Activated CD4-positive, alpha-beta memory T cell treated with anti-CD3 and anti-CD28 coated beads, Interleukin-2, amount 10 ng/mL, durations not matched to agents 7 days and 5 days (primary cell): ENCODE measurements around the gene IBA57. TPM values are rescaled to one million over a fixed set of nuclear protein-coding genes. Genes with fewer than 3 reads are reported as not detected.

Experiments used
- CTCF ChIA-PET: fragments of 350-600 bp; sonication (Branson Sonifier 250); formaldehyde crosslinking; loops from one replicate; lab custom pipeline; 2021; ENCODE audit warnings: antibody characterized with exemption, inconsistent platforms; lab: Charles Lee
- POLR2A ChIA-PET: fragments of 350-600 bp; sonication (Branson Sonifier 250); formaldehyde crosslinking; loops from one replicate; lab custom pipeline; 2021; ENCODE audit warnings: antibody characterized with exemption; lab: Charles Lee
- DNase-seq: peaks from one replicate; pipeline ENCODE4 v3.0.0-alpha.2; 2020
- H3K27ac Mint-ChIP-seq: one replicate; pipeline ENCODE4 v1.8.0; 2021; ENCODE audit warnings: mild to moderate bottlenecking, mixed read lengths
- H3K27me3 Mint-ChIP-seq: one replicate; pipeline ENCODE4 v1.8.0; 2021; ENCODE audit warnings: mixed read lengths
- H3K36me3 Mint-ChIP-seq: one replicate; pipeline ENCODE4 v1.8.0; 2021; ENCODE audit warnings: low read depth, mixed read lengths
- H3K4me1 Mint-ChIP-seq: one replicate; pipeline ENCODE4 v1.8.0; 2021; ENCODE audit warnings: mixed read lengths
- H3K4me3 Mint-ChIP-seq: one replicate; pipeline ENCODE4 v1.8.0; 2021; ENCODE audit warnings: mild to moderate bottlenecking, mixed read lengths
- H3K9me3 Mint-ChIP-seq: one replicate; pipeline ENCODE4 v1.8.0; 2021; ENCODE audit warnings: mixed read lengths
- total RNA-seq, 2 experiments: library from RNA; stranded (reverse); gene quantifications; one replicate each; pipeline ENCODE4 v1.2.3, GENCODE V29; 2021

Gene IBA57
- total RNA-seq, 2 experiments from 2014 or later = 4.5 to 5.2 TPM

DNA sequence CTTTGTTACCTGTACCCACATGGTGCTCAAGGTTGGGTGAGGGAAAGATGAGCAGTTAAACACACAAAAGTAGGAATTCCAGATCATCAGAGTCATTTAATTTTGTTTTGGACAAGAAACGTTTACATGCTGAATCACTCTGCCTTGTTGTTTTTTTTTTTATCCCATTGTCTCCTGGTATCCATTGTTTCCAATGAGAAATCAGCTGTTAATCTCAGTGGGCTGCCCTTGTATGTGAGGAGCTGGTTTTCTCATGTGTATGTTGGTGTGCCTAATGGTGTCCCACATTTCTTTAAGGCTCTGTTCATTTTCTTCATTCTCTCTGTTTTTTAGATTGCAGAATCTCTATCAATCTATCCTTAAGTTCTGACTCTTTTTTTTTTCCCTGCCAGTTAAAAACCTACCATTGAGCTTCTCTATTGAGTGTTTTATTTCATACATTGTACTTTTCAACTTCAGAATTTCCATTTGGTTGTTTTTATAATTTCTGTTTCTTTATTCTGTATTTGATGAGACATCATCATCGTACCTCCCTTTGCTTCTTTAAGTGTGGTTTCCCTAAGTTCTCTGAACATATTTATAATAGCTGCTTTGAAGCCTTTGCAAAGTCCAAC is 33.5 kb downstream of the IBA57 start:
- Mint-ChIP-seq H3K4me3 (no peak overlapping the region), H3K9me3 (peaks cover 17% of the 10 kb centered on the region), H3K36me3 (peaks cover 8% of the 10 kb centered on the region), H3K4me1 (no peaks in the 10 kb centered on the region), H3K27ac (no peak overlapping the region), H3K27me3 (no peaks in the 10 kb centered on the region)
- no peak for DNase-seq
- POLR2A ChIA-PET = no interaction called here
- CTCF ChIA-PET = interaction anchor here (1.7 kb wide), 1 partner anchor 10 kb away, joined by 6 read pairs; no protein-coding TSS in a partner anchor

DNA sequence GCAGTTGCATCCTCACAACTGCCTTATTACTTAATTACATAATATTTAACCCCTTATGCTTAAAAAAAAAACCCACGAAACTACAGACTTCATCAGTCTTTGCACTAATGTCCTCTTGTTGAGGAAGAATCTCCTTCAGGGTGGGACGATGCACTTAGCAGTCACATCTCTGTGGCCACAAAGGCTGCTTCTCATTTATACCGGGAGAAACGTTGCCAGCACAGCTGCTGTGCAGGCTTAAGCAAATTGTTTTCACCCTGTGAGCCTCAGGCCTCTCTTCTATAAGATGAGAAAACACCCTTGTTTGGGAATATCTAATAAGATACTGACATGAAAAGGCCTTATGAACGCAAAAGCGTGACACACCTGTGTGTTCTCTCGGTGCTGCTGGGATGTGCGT is 39.4 kb downstream of the IBA57 start:
- POLR2A ChIA-PET = no interaction called here
- no peak overlapping the region for H3K27ac Mint-ChIP-seq
- CTCF ChIA-PET = interaction anchor here (0.8 kb wide), 1 partner anchor 9 kb away, joined by 3 read pairs; no protein-coding TSS in a partner anchor

DNA sequence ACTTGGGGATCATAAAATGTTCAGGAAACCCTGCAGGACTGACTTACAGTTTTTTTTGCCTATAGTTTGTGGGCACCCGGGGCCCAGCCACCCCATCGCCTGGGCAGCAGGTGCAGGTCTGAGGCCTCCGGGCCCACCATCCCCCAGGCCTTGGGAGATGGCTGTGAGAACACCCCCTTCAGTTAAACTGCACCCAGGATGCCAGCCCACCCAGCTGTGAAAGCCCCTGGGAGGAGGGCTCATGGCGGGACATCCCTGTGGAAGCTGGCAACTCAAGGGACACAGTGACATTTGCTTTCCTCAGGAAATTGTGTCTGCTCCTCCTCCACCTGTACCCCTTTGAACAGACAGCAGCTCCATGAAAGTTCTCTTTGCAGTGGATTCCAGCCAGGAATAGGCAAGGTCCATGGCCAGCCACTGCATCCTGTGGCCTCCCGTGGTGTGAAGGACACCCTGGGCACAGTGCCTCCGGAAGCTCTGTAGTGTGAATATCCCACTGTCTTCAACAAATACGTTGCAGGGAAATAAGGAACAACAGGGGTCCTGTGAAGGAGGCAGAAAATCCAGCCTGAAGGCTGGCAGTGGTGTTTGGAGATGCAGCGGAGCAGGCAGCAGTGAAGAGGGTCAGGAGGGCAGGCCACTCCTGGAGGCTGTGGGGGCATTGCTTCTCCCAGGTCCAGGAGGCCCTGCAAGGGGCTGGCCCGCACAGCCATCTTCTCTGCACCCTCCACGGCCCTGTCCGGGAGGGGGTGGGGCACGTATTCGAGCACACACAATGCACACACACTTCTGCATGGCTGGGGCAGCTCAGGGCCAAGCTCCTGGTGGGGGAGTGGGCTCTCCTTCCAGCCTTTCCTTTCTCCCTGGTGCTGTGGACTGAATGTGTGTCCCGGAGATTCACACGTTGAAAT is 40.2 kb downstream of the IBA57 start:
- no peak overlapping the region for H3K27ac Mint-ChIP-seq
- no peaks in the 10 kb centered on the region for H3K4me1 Mint-ChIP-seq
- peaks cover 3% of the 10 kb centered on the region for H3K9me3 Mint-ChIP-seq
- H3K36me3 Mint-ChIP-seq = no peaks in the 10 kb centered on the region
- no peak overlapping the region for H3K4me3 Mint-ChIP-seq
- no peak for DNase-seq
- peaks cover 2% of the 10 kb centered on the region for H3K27me3 Mint-ChIP-seq
- CTCF ChIA-PET = no interaction called here
- POLR2A ChIA-PET = no interaction called here

More for the DNA sequence above, 39.4 kb downstream of the IBA57 start:
- no peak for DNase-seq
- Mint-ChIP-seq H3K27me3 (peaks cover 2% of the 10 kb centered on the region), H3K9me3 (peaks cover 5% of the 10 kb centered on the region), H3K4me1 (no peaks in the 10 kb centered on the region), H3K36me3 (no peaks in the 10 kb centered on the region), H3K4me3 (no peak overlapping the region)

GRCh38 chr1:228206582-228207351 is 41.2 kb downstream of the IBA57 start:
- ChIA-PET CTCF (no interaction called here), POLR2A (interaction anchor here (1.0 kb wide), 1 partner anchor 25 kb away, joined by 4 read pairs; no protein-coding TSS in a partner anchor)
- peaks cover 2% of the 10 kb centered on the region for H3K27me3 Mint-ChIP-seq
- no peak overlapping the region for H3K4me3 Mint-ChIP-seq
- peaks cover 3% of the 10 kb centered on the region for H3K4me1 Mint-ChIP-seq
- H3K9me3 Mint-ChIP-seq = no peaks in the 10 kb centered on the region
- no peaks in the 10 kb centered on the region for H3K36me3 Mint-ChIP-seq
- no peak for DNase-seq
- no peak overlapping the region for H3K27ac Mint-ChIP-seq

GRCh38 chr1:228207381-228207810 is 41.8 kb downstream of the IBA57 start:
- peaks cover 3% of the 10 kb centered on the region for H3K4me1 Mint-ChIP-seq
- no peaks in the 10 kb centered on the region for H3K36me3 Mint-ChIP-seq
- CTCF ChIA-PET = no interaction called here
- DNase-seq = no peak
- H3K9me3 Mint-ChIP-seq = no peaks in the 10 kb centered on the region
- POLR2A ChIA-PET = interaction anchor here (1.0 kb wide), 1 partner anchor 26 kb away, joined by 4 read pairs; no protein-coding TSS in a partner anchor
- no peak overlapping the region for H3K4me3 Mint-ChIP-seq
- peaks cover 2% of the 10 kb centered on the region for H3K27me3 Mint-ChIP-seq
- H3K27ac Mint-ChIP-seq = no peak overlapping the region

DNA sequence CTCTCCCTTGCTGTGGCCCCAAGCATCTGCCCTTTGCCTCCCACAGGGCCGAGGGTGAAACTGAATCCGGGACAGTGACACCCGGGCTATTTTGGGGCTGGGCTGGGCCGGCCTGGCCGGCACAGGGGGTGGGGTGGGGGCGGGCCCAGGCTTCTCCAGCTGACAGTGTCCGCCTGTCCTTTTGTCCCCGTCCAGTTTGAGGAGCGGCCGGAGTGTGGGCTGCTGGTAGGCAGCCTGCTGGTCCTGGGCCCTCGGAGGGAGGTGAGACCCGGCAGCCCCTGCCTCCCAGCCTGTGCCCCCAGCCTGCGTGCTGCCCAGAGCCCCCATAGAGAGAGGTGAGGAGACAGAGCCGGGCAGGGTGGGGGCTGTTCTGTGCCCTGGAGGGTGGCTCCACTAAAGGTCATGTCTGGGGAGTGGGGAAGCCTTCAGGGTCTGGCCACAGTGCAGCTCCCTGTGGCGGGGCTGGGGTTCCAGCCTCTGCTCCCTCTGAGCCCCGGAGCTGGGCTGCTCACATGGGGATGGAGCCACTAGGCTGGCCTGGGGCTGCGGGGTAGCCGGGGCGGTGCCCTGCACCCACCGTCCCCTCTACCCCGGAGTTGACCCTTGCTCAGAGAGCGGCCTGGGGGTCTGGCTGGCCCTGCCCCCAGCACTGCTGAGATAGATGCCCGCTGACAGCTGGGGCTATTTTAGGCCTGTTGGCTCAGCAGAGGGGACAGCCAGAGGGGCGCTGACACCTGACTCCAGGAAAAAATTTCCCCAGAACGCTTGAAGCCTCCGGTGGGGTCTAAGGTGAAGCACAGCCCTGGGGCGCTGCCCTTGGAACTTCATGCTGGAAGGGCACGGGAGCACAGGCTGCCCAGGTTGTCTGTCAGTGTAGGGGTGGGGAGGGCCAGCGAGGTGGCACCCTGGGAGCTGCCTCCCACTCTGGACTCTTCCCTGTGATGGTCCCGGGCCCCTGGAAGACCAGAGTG is 42.5 kb downstream of the IBA57 start, which contains the start of gene OBSCN:
OBSCN (plus strand) TSS at position 194 of the 971 bp plus-strand sequence. CDS start 3,740 bp downstream, outside the sequence.
- H3K27ac Mint-ChIP-seq = no peak within 1 kb of the TSS
- H3K9me3 Mint-ChIP-seq = no peaks in the 10 kb centered on the region
- peaks cover 2% of the 10 kb centered on the region for H3K27me3 Mint-ChIP-seq
- H3K36me3 Mint-ChIP-seq = no peaks in the 10 kb centered on the region
- DNase-seq = no peak
- CTCF ChIA-PET = no interaction called here
- POLR2A ChIA-PET = no interaction called here
- peaks cover 3% of the 10 kb centered on the region for H3K4me1 Mint-ChIP-seq
- H3K4me3 Mint-ChIP-seq = no peak within 1 kb of the TSS

DNA sequence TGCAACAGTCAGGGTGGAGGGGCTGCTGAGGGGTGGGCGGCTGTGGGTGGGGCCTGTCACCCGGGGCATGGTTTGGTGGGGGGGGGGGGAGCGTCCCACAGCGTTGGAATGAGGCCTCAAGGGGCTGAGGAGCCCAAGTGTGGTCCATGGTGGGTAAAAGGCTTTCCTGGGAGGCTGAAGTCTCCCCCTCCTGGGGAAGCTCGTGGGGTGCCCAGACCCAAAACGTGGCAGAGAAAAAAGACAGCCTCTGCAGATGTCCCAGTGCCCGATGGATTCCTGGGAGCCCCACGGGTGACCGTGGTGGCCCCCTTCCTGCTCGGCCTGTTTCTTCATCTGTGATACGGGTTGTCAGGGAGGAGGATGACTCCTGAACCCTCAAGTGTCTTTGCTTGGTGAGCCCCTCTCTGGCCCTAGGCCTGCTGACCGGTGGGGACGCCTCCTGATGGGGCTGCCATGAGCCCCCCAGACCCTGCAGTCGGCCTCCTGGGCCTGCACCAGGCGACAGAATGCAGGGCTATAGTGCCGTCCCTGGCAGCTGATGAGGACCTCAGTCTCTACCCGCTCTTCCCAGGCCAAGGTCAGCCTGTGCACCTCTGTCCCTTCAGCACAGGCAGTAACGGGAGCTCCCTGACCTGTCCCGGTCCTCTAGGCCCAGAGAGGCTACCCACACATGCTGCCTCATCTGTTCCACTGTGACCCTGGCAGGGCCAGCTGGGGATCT is 43.4 kb downstream of the IBA57 start:
- Mint-ChIP-seq H3K36me3 (no peaks in the 10 kb centered on the region), H3K4me1 (peaks cover 6% of the 10 kb centered on the region), H3K4me3 (no peak overlapping the region), H3K9me3 (no peaks in the 10 kb centered on the region), H3K27ac (no peak overlapping the region), H3K27me3 (peaks cover 2% of the 10 kb centered on the region)
- CTCF ChIA-PET = no interaction called here
- POLR2A ChIA-PET = no interaction called here
- DNase-seq = no peak

GRCh38 chr1:228209657-228210056 is 44.1 kb downstream of the IBA57 start:
- Mint-ChIP-seq H3K4me1 (peaks cover 6% of the 10 kb centered on the region), H3K27ac (no peak overlapping the region), H3K27me3 (peaks cover 2% of the 10 kb centered on the region), H3K4me3 (no peak overlapping the region), H3K36me3 (no peaks in the 10 kb centered on the region), H3K9me3 (no peaks in the 10 kb centered on the region)
- DNase-seq = no peak
- CTCF ChIA-PET = interaction anchor here (1.7 kb wide), 1 partner anchor 43 kb away, joined by 4 read pairs; no protein-coding TSS in a partner anchor
- POLR2A ChIA-PET = no interaction called here

- Mint-ChIP-seq H3K27me3 (peaks cover 2% of the 10 kb centered on the region), H3K4me3 (no peak overlapping the region), H3K27ac (no peak overlapping the region), H3K4me1 (peaks cover 6% of the 10 kb centered on the region), H3K9me3 (no peaks in the 10 kb centered on the region), H3K36me3 (no peaks in the 10 kb centered on the region)
- no peak for DNase-seq
- ChIA-PET POLR2A (interaction anchor here (1.3 kb wide), 1 partner anchor 128 kb away, joined by 3 read pairs; the partner anchor contains the start of gene ARF1), CTCF (interaction anchor here (1.7 kb wide), 1 partner anchor 44 kb away, joined by 4 read pairs; no protein-coding TSS in a partner anchor)
Measured at GRCh38 chr1:228210076-228210651, 44.6 kb downstream of the IBA57 start.

DNA sequence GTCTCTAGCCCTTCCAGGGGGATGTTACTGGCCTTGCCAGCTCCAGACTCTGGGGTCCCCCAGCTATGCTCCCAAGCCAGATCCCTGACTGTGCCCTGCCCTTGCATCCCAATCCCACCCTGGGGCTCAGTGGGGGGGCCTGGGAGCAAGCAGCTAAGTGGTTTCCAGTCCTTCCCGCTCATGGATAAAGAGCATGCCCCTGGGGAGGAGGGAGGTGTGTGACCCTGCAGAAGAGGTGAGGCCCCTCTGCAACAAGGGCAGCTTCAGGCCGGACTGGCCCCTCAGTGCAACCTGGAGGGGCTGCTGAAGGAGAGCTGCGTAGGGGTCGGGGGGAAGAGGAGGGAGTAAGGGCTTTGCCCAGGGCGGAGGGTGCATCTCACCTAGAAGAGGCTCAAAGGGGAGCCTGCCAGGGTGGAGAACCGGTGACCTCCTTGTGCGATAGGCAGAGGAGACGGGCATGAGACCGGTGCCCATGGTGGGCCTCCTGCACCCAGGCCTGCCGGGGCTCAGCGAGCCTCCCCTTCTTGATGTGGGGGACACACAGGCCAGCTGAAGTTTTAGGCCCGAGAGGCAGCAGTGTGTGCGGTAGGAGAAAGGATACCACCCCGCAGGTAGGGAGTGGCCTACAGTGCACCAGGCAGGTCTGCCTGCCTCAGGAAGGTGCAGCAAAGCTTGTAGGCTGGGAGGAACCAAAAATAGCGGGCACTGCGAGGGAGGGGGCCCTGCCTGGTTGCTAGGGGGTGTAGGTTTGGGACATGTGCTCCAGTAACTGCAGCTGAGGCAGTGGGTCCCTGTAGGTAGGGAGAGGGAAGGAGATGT is 45.3 kb downstream of the IBA57 start:
- no peak overlapping the region for H3K27ac Mint-ChIP-seq
- H3K27me3 Mint-ChIP-seq = no peaks in the 10 kb centered on the region
- H3K4me3 Mint-ChIP-seq = peak overlapping the region; percentile 13
- no peaks in the 10 kb centered on the region for H3K9me3 Mint-ChIP-seq
- CTCF ChIA-PET = interaction anchor here (1.7 kb wide), 1 partner anchor 44 kb away, joined by 4 read pairs; no protein-coding TSS in a partner anchor
- DNase-seq = no peak
- POLR2A ChIA-PET = interaction anchor here (1.3 kb wide), 1 partner anchor 128 kb away, joined by 3 read pairs; the partner anchor contains the start of gene ARF1
- H3K36me3 Mint-ChIP-seq = no peaks in the 10 kb centered on the region
- peaks cover 6% of the 10 kb centered on the region for H3K4me1 Mint-ChIP-seq
